Activated CD8-positive, alpha-beta memory T cell treated with anti-CD3 and anti-CD28 coated beads for 4 hours (primary cell): ENCODE data around the gene PYDC2.

Experiments
- DNase-seq, 2 donors: peaks; one replicate each; pipeline ENCODE4 v3.0.0-alpha.2; 2020; ENCODE audit warnings: low read depth in 2 of 2

The PYDC2 gene

GRCh38 chr3:191461113-191461595 is at the start of gene PYDC2:
TSS of gene PYDC2 (plus strand) at chr3:191461163. CDS start at chr3:191461163, 0 bp downstream.
- no peak for DNase-seq

DNA sequence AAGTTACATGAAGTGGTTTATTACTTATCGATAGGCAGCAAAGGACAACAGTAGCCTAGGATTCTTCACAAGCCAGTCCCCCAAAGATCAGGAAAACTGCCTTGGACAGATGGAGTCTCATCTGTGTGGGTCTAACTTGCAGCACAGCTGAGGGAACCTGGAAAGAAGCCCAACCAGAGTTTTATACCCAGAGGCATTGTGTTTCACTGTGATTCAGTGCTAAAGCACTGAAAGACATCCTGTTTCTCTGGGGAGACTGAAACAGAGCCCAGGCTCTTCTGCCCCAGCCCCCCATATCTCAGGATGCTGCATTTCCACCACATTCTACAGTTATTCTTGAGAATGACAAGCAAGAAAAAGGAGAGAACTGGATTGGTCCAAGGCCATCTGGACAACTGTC is 48.2 kb upstream of the PYDC2 start:
- no peak for DNase-seq

- no peak for DNase-seq
Observed at GRCh38 chr3:191414286-191414685, 46.7 kb upstream of the PYDC2 start.

- no peak for DNase-seq
Observed at GRCh38 chr3:191414732-191415131, 46.2 kb upstream of the PYDC2 start.

DNA sequence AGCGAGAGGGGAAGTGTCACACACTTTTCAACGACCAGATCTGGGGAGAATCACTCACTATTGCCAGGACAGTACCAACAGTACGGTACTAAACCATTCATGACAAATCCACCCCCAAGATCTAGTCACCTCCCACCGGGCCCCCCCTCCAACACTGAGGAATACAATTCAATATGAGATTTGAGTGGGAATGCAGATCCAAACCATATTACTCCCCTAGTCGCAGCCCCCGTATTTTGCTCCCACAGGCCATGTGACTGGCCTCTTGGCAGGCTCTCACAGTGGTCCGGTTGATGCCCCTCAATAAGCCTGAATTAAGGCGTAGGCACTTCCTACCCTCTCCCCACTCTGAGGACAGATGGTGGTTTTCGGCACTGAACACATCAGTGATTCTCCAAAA is 45.4 kb upstream of the PYDC2 start:
- DNase-seq: no peak

DNA sequence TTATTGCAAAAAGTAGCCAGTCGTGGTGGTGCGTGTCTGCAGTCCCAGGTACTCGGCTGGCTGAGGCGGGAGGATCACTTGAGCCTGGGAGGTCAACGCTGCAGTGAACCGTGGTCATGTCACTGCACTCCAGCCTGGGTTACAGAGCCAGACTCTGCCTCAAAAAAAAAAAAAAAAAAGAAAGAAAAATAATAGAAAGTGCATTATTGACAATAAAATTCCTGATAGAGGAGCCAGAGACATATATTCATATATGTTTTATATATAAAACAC is 43.6 kb upstream of the PYDC2 start:
- DNase-seq: no peak

DNA sequence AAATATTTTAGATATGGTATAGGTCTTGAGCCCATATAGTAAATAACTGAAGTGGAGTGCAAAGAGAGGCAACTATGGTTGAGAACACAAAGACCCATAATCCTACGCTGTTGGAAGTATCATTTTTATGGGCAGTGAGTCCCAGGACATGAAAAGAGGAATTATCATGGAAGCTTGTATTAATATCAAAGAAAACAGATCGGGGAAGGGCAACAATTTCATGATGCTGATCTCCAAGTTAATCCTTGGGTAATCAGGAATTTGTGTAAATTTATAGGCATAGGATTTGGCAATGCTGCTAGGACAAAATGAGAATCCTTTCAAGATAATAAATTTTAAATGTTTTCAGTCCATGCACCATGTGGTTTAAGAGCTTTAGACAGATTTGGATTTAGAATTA is 40.2 kb upstream of the PYDC2 start:
- no peak for DNase-seq

DNA sequence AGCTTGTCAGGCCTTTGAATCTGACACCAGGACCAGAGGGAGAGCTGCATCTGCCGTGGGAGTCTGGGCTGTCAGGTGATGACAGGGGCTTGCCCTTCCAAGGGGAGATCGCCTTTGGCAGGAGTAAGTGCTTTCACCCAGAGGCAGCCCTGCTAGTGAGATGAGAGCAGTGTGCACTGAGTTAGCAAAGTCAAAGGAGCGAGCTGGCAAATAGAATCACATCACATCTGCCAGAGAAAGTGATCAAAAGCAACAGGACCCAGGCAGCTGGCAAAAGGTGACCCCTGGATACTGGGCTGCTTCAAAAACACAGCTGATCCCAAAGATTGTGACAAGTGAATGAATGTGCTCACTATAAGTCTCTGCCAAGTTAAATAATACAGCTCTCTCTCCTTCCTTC is 36.1 kb upstream of the PYDC2 start:
- no peak for DNase-seq

DNA sequence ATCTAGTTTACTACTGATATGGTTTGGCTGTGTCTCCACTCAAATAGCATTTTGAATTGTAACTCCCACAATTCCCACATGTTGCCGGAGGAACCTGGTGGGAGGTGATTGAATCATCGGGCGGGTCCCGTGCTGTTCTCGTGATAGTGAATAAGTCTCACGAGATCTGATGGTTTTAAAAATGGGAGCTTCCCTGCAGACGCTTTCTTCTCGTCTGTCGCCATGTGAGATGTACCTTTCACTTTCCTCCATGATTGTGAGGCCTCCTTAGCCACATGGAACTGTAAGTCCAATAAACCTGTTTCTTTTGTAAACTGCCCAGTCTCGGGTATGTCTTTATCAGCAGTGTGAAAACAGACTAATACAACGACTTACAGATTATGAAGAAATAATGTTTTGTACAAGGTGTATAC is 35.6 kb upstream of the PYDC2 start:
- DNase-seq: no peak

DNA sequence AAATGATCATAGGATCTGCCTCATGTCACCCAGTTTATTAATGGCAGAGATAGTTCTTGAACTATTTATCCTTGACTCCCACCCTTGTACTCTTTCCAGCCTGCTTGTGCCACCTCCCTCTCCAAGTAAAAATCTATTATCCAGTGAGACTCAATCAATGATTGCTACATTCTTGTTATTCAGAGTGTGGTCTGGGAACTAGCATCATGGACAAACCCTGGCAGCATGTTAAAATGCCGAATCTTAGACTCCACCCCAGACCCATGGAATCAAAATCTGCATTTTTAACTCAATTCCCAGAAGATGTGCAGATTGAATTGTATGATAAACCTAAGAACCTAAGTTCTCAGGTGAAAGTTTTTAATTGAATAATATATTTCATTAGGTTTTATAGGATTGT is 34.7 kb upstream of the PYDC2 start:
- DNase-seq: no peak

GRCh38 chr3:191428177-191428576 is 32.8 kb upstream of the PYDC2 start:
- DNase-seq: no peak

DNA sequence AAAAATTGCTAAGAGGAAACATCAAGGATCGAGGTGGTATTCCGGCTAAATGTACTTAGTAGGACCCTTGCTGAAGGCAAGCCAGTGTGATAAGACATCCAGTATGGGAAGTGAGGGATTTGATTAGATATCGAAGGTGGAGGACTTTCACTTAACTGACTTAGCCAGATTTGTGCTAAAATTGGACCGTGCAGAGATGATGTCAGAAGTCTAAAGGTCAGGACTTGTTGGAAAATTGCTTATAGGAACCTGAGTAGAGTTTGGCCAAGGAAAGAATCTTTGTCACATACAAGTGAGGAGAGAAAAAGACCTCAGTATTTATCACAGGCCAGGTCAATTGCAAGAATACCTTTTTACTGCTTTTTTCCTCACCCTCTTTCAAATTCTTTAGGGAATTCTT is 30.9 kb upstream of the PYDC2 start:
- no peak for DNase-seq

DNA sequence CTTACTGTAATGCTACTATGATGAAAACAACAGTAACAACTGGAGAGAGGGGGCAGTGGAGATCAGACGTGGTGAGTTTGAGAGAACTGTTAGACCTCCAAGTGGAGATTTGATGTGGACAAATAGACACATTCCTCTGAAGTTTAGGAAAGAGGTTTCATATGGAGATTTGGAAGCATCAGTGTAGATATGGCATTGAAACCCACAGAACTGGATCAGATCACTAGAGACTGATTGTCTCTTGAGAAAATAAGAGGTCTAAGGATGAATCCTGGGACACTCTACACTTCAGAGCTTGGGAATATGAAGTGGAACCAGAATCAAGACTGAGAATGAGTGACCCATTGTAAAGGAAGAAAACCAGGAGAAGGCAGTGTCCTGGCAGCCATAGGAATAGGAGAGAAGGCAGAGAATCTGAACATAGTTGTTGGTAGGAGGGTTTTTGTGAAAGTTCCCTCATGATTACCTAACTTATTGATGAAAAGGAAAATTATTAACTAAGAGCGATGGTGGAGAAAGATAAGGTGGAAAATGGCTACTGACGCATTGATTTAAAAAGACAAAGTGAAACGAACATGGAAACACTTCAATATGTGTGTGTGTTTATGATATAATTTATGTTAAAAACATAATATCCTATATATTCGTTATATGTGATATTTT is 29.7 kb upstream of the PYDC2 start:
- no peak for DNase-seq

GRCh38 chr3:191432162-191432561 is 28.8 kb upstream of the PYDC2 start:
- DNase-seq: no peak

- no peak for DNase-seq
Observed at GRCh38 chr3:191434024-191434423, 26.9 kb upstream of the PYDC2 start.

DNA sequence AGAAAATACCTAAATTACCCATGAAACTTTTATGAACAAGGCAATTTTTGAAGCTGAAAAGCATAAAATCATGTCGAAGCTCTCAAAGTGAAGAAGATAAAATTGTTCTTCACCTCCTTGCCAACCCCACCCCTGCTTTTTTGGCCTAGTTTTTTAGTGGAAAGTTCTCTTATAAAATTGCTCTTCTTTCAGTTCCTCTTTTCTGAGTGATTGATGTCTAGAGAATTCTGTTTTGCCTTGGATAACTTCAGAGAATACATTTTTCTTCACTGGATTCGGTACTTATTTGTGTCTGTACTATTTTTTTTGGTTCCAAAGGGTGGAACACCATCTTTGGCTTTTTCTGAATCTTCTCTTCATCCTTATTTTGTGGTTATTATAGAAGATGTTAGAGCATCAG is 25.0 kb upstream of the PYDC2 start:
- no peak for DNase-seq

GRCh38 chr3:191438150-191438814 is 22.7 kb upstream of the PYDC2 start:
- no peak for DNase-seq

GRCh38 chr3:191440532-191440931 is 20.4 kb upstream of the PYDC2 start:
- no peak for DNase-seq

DNA sequence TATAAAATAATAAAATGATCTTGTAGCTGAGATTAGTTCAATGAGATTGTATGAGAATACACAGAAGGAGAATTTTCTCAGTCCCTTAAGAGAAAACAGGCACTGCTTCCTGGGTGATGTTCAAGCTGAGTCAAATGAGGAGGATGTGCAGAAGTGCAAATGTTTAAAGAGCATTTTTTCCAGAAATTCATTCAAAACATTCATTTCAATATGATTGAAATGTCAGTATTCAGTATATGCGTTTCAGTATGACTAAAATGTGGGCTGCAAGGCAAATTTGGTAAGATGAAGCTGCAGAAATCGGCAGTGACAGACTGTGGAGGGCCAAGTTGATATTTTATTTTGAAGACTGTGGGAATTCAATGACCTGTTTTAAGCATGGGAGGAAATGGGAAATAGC is 19.3 kb upstream of the PYDC2 start:
- no peak for DNase-seq

DNA sequence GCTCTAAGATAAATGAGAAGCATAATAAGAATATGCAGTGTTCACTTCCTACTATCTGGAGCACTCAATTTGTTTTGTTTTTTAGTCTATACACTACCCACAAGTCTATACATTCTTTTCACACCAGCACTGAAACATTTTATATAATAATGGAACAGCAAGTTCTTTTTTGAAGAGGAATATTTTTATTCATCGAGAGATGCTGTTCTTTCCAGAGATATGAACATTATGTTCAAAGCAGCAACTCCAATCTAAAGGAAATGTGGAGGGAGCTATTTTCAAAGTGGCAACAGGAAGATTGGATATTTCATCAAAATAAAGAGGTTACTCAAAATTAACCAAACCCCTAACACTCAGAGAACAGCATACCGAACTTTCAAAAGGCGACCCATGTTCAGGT is 16.4 kb upstream of the PYDC2 start:
- DNase-seq: no peak

- no peak for DNase-seq
Observed at GRCh38 chr3:191449256-191449655, 11.7 kb upstream of the PYDC2 start.

DNA sequence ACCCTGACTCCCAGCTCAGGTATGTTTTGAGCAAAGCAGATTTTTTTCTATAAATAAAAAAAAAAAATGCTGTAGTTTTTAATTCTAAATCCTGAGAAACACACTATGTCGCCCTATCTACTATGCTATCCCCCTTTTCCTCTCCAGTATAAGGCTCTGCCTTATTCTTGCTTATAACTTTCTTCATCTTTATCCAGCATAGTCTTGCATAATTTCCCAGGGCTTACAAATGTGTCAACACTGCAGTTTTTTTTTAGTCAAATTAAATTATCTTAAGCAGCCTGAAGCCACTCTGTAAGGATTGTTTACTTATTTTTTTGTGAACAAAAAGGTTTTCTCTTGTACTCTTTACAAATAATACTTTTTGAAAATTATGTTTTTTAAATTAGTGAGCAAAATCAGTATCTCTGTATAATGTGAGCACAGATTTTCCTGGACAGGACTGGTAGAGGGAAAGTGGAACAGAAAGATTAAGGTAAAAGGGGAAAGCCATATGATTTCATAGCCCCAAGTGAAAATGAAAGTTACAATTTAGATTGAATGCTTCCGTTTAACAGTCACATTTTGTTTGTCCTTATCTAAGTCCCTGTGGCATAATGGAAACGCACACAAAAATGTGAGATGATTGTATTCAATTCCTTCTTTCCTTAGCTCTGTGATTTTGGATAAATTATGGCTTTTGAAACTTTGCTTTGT is 5.6 kb upstream of the PYDC2 start:
- DNase-seq: no peak

GRCh38 chr3:191460360-191460759 is 603 bp upstream of the PYDC2 start:
- no peak for DNase-seq
